AG04450 (cell line): ENCODE data around the gene HDDC2. TPM values are rescaled to one million over a fixed set of nuclear protein-coding genes. Genes with fewer than 3 reads are reported as not detected.

ENCODE experiments used
- CTCF ChIA-PET: fragments of 300-600, 350-600 bp; formaldehyde crosslinking; extraction: SDS; loops from one replicate; lab custom pipeline; 2022; ENCODE audit warnings: antibody characterized with exemption, inconsistent platforms; lab: Charles Lee
- POLR2A ChIA-PET: fragments of 350-600 bp; formaldehyde crosslinking; extraction: SDS; loops from one replicate; lab custom pipeline; 2021; ENCODE audit warnings: antibody characterized with exemption, inconsistent platforms; lab: Yijun Ruan, JAX
- DNase-seq: peaks from one replicate; pipeline ENCODE4 v3.0.0-alpha.2; 2011; ENCODE audit warnings: low read depth, low spot score
- H3K27ac ChIP-seq: one replicate; pipeline ENCODE4 v1.5.1; 2012; ENCODE audit warnings: low read depth, low read length, control low read depth
- H3K27me3 ChIP-seq: one replicate; pipeline ENCODE4 v1.6.0; 2012; ENCODE audit warnings: low read length; ENCODE audit not compliant: control insufficient read depth, insufficient read depth
- H3K4me3 ChIP-seq: 2 replicates; pipeline ENCODE4 v1.5.1; 2011; ENCODE audit warnings: mild to moderate bottlenecking, low read depth, low read length, control low read depth
- H3K9me3 ChIP-seq: 2 replicates; pipeline ENCODE4 v1.5.1; 2012; ENCODE audit warnings: low read length; ENCODE audit not compliant: control insufficient read depth, insufficient read depth
- CTCF ChIP-seq: IDR thresholded peaks from 2 replicates; pipeline ENCODE4 v1.5.1; 2011; ENCODE audit warnings: low read depth, low read length, control low read depth, inconsistent platforms
- polyA plus RNA-seq: library from polyadenylated mRNA; depleted of rRNA; stranded (reverse); fragments of >200 nt; gene quantifications from 2 replicates; pipeline ENCODE4 v1.2.3, GENCODE V29; 2011

The HDDC2 gene
- polyA plus RNA-seq, 1 experiment: 116 TPM

GRCh38 chr6:125233202-125233601 lies 68.6 kb downstream of the HDDC2 start:
- no peak for DNase-seq
- CTCF ChIA-PET: interaction anchor here (1.4 kb wide), 1 partner anchor 41 kb away, joined by 4 read pairs; no protein-coding TSS in a partner anchor
- H3K27ac ChIP-seq: no peak overlapping the region
- TF ChIP-seq CTCF: no peak
- H3K4me3 ChIP-seq: no peak overlapping the region
- POLR2A ChIA-PET: no interaction called here
- no peaks in the 10 kb centered on the region for H3K27me3 ChIP-seq
- no peaks in the 10 kb centered on the region for H3K9me3 ChIP-seq

GRCh38 chr6:125232466-125232865 lies 69.3 kb downstream of the HDDC2 start:
- no peak for DNase-seq
- Histone ChIP-seq H3K9me3 (no peaks in the 10 kb centered on the region), H3K27me3 (no peaks in the 10 kb centered on the region), H3K4me3 (no peak overlapping the region), H3K27ac (no peak overlapping the region)
- no peak for TF ChIP-seq CTCF
- ChIA-PET POLR2A (no interaction called here), CTCF (no interaction called here)

GRCh38 chr6:125231574-125232343 lies 70.0 kb downstream of the HDDC2 start:
- CTCF ChIA-PET: interaction anchor here (1.1 kb wide), 1 partner anchor 32 kb away, joined by 3 read pairs; no protein-coding TSS in a partner anchor
- no peak for DNase-seq
- TF ChIP-seq CTCF: no peak
- no peak overlapping the region for H3K27ac ChIP-seq
- no peak overlapping the region for H3K4me3 ChIP-seq
- no peaks in the 10 kb centered on the region for H3K9me3 ChIP-seq
- POLR2A ChIA-PET: no interaction called here
- no peaks in the 10 kb centered on the region for H3K27me3 ChIP-seq

- ChIA-PET POLR2A (no interaction called here), CTCF (interaction anchor here (1.1 kb wide), 1 partner anchor 33 kb away, joined by 3 read pairs; no protein-coding TSS in a partner anchor)
- Histone ChIP-seq H3K9me3 (no peaks in the 10 kb centered on the region), H3K4me3 (no peak overlapping the region), H3K27me3 (no peaks in the 10 kb centered on the region), H3K27ac (no peak overlapping the region)
- no peak for TF ChIP-seq CTCF
- no peak for DNase-seq
These were observed 70.6 kb downstream of the HDDC2 start for GRCh38 chr6:125231133-125231532.

- no peak for TF ChIP-seq CTCF
- no peak for DNase-seq
- Histone ChIP-seq H3K27ac (no peak overlapping the region), H3K27me3 (no peaks in the 10 kb centered on the region), H3K9me3 (no peaks in the 10 kb centered on the region), H3K4me3 (no peak overlapping the region)
- ChIA-PET POLR2A (no interaction called here), CTCF (interaction anchor here (1.1 kb wide), 1 partner anchor 33 kb away, joined by 3 read pairs; no protein-coding TSS in a partner anchor)
These were observed 71.1 kb downstream of the HDDC2 start for GRCh38 chr6:125230674-125231073.
